GM18907 (cell line): ENCODE data around the gene B3GNT5.
A peak's percentile ranks its signal among the peaks of the same experiment; 100 is the strongest.

Experiments
- ATAC-seq: cut with Tn5 transposase; IDR thresholded peaks from one replicate; pipeline ENCODE4 v1.9.1; 2021; ENCODE audit warnings: mild to moderate bottlenecking, moderate library complexity; ENCODE audit not compliant: unreplicated experiment

B3GNT5 gene

GRCh38 chr3:183264268-183264667, 11.2 kb downstream of the B3GNT5 start:
- ATAC-seq, result no peak

- no peak for ATAC-seq
These were observed 12.1 kb downstream of the B3GNT5 start for GRCh38 chr3:183265157-183265642.

GRCh38 chr3:183265834-183266417, 12.9 kb downstream of the B3GNT5 start:
- no peak for ATAC-seq

GRCh38 chr3:183266454-183266853, 13.4 kb downstream of the B3GNT5 start:
- ATAC-seq, result no peak

GRCh38 chr3:183267140-183267539, 14.1 kb downstream of the B3GNT5 start:
- no peak for ATAC-seq

- no peak for ATAC-seq
These were observed 15.3 kb downstream of the B3GNT5 start for GRCh38 chr3:183268366-183268765.

- ATAC-seq, result no peak
These were observed 16.3 kb downstream of the B3GNT5 start for GRCh38 chr3:183269345-183269744.

GRCh38 chr3:183270344-183270743, 17.3 kb downstream of the B3GNT5 start:
- no peak for ATAC-seq

GRCh38 chr3:183272142-183272541, 19.1 kb downstream of the B3GNT5 start:
- no peak for ATAC-seq

GRCh38 chr3:183272791-183273190, 19.7 kb downstream of the B3GNT5 start:
- ATAC-seq, result no peak

- no peak for ATAC-seq
These were observed 21.6 kb downstream of the B3GNT5 start for GRCh38 chr3:183274609-183275008.

GRCh38 chr3:183275418-183275817, 22.4 kb downstream of the B3GNT5 start:
- no peak for ATAC-seq

- no peak for ATAC-seq
These were observed 22.9 kb downstream of the B3GNT5 start for GRCh38 chr3:183275937-183276336.

- no peak for ATAC-seq
These were observed 24.2 kb downstream of the B3GNT5 start for GRCh38 chr3:183277260-183277659.

GRCh38 chr3:183278479-183279088, 25.5 kb downstream of the B3GNT5 start:
- ATAC-seq, result no peak

GRCh38 chr3:183279371-183279770, 26.3 kb downstream of the B3GNT5 start:
- no peak for ATAC-seq

- no peak for ATAC-seq
These were observed 28.2 kb downstream of the B3GNT5 start for GRCh38 chr3:183281126-183281797.

GRCh38 chr3:183283886-183284285, 30.8 kb downstream of the B3GNT5 start:
- ATAC-seq, result no peak

GRCh38 chr3:183284570-183284969, 31.5 kb downstream of the B3GNT5 start:
- ATAC-seq, result no peak

GRCh38 chr3:183285318-183285717, 32.3 kb downstream of the B3GNT5 start:
- no peak for ATAC-seq

- ATAC-seq, result peak; percentile 98
These were observed 32.9 kb downstream of the B3GNT5 start for GRCh38 chr3:183285828-183286457.
